Right lobe of liver (tissue), 6 donors: ENCODE measurements around the gene CSTB. TPM values are rescaled to one million over a fixed set of nuclear protein-coding genes. Genes with fewer than 3 reads are reported as not detected.
A peak's percentile ranks its signal among the peaks of the same experiment; 100 is the strongest.

Experiments
- ATAC-seq, 4 donors: fragments of 200-7000 bp; cut with Tn5 transposase; one replicate each; pipeline ENCODE4 v1.9.1; 2020; ENCODE audit warnings: mild to moderate bottlenecking in 4 of 4, moderate library complexity in 4 of 4
- DNase-seq, 3 donors: peaks; one replicate each; pipeline ENCODE4 v3.0.0-alpha.2; 2020
- H3K27ac ChIP-seq, 3 donors: fragments of 200-600 bp; one replicate each; pipeline ENCODE4 v1.8.0; 2022
- H3K27me3 ChIP-seq, 2 donors: fragments of 200-600 bp; one replicate each; pipeline ENCODE4 v1.8.0; 2022
- H3K36me3 ChIP-seq, 4 donors: fragments of 200-600 bp; sonication (generic) in 1 of 4; one replicate each; pipeline versions ENCODE4 v1.5.1 to v1.8.0; 2017 to 2022; ENCODE audit warnings: control low read depth in 1 of 4
- H3K4me1 ChIP-seq, 4 donors: fragments of 200-600 bp; sonication (generic) in 1 of 4; one replicate each; pipeline versions ENCODE4 v1.5.1 to v1.8.0; 2017 to 2022; ENCODE audit warnings: control low read depth in 1 of 4
- H3K4me3 ChIP-seq, 3 donors: fragments of 200-600 bp; one replicate each; pipeline ENCODE4 v1.8.0; 2022
- H3K9me3 ChIP-seq, 4 donors: fragments of 200-600 bp; sonication (generic) in 1 of 4; one replicate each; pipeline versions ENCODE4 v1.5.1 to v1.8.0; 2017 to 2022; ENCODE audit warnings: control low read depth in 1 of 4
- POLR2A ChIP-seq: fragments of 450-650 bp; IDR thresholded peaks from one replicate; pipeline ENCODE4 v1.6.1; 2017; ENCODE audit warnings: antibody characterized with exemption, mild to moderate bottlenecking
- WGBS: methylation state at CpG from one replicate; pipeline ENCODE4 v1.1.6; 2018; ENCODE audit warnings: low coverage, low lambda C conversion rate; ENCODE audit not compliant: insufficient coverage; ENCODE audit errors: missing lambda C conversion rate; 5-methylcytosine and 5-hydroxymethylcytosine counted together
- intact Hi-C, 2 donors: fragments of 100-400 bp; cut with DNase I; formaldehyde crosslinking; loops; one replicate each; pipeline versions ENCODE4 v1.11.2 to v1.14.1; 2022
- total RNA-seq, 6 experiments: library from RNA; depleted of rRNA in 2 of 6; stranded (reverse); fragments of >200 nt in 2 of 6; fragmentation: NEBNext Ultra II Directional in 3 of 6; extraction: Animal tissue kit (Norgen Biotek cat#: 25700) in 3 of 6; gene quantifications; one replicate each; pipeline versions ENCODE4 v1.1.0 to v1.2.4, GENCODE V29; 2016 to 2023
- TF ChIP-seq, protein P1 (sequence below), 4 donors: fragments of 200-600 bp in 3 of 4; fragments of 450-650 bp in 1 of 4; IDR thresholded peaks; one replicate each; pipeline versions ENCODE4 v1.5.1 to v1.8.0; 2016 to 2022; ENCODE audit warnings: antibody characterized with exemption in 4 of 4, mild to moderate bottlenecking in 2 of 4
- donor health status: DM: no; HTN: yes; CAD: no.
- donor health status: DM: no; HTN: no; CAD: no.
- donor health status: DM: no; HTN: no; CAD: no.
- donor health status: DM: no; HTN: yes; CAD: no.
- donor health status: DM: no; HTN: yes; CAD: no.

The CSTB gene
- total RNA-seq, 6 experiments from 2014 or later = 16.6 to 137 (median 23.2) TPM

DNA sequence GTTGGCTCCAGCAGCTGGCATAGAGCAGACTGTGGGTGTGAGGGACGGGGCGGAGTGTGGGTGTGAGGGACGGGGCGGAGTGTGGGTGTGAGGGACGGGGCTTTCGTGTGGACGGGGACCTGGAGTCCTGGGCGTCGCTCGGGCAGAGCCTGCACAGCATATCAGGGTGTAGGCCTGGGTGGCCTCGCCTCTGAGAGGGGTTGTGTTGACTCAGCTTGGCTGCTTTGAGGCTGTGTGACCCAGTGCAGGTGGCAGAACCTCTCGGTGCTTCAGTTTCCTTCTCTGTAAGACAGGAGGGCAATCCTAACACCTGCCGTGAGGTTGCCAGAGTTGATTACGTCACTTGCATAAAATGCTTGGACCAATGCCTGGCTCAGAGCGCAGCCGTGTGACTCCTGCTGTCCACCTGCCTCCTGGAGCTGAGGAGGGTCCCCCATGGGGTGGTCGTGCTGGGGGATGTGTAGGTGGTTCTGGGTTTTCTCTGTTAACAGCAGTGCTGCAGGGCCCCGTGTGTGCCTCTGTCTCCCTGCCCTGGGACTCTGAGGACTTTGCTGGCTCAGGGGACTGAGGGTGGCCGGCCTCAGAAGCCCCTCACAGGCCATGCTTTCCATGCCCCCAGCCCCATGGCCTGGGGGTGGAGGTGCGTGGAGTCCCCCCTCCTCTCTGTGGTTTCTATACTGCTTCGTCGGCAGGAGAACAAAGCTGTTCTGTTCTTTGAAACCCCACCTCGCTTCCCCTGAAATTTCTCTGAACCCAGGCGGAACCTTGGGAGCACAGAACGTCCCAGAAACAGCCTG, 41.8 kb downstream of the CSTB start:
- Histone ChIP-seq H3K4me1 (peaks cover 0 to 78% (median 24%) of the 10 kb centered on the region in 4 donors), H3K36me3 (peaks cover 0 to 2% (median 0%) of the 10 kb centered on the region in 4 donors), H3K27ac (peak overlapping the region in 2 of 3 donors; percentile 33 to 36), H3K9me3 (no peaks in the 10 kb centered on the region), H3K27me3 (no peaks in the 10 kb centered on the region), H3K4me3 (no peak overlapping the region)
- WGBS = 34% methylated on average over 15 of the region's 25 CpGs
- intact Hi-C loops = no loop called here
- TF ChIP-seq, protein P1, sequence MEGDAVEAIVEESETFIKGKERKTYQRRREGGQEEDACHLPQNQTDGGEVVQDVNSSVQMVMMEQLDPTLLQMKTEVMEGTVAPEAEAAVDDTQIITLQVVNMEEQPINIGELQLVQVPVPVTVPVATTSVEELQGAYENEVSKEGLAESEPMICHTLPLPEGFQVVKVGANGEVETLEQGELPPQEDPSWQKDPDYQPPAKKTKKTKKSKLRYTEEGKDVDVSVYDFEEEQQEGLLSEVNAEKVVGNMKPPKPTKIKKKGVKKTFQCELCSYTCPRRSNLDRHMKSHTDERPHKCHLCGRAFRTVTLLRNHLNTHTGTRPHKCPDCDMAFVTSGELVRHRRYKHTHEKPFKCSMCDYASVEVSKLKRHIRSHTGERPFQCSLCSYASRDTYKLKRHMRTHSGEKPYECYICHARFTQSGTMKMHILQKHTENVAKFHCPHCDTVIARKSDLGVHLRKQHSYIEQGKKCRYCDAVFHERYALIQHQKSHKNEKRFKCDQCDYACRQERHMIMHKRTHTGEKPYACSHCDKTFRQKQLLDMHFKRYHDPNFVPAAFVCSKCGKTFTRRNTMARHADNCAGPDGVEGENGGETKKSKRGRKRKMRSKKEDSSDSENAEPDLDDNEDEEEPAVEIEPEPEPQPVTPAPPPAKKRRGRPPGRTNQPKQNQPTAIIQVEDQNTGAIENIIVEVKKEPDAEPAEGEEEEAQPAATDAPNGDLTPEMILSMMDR (IDR thresholded peaks at IDR 0.05) = no peak
- no peak for TF ChIP-seq POLR2A
- ATAC-seq (peak; percentile 17 to 45 (median 30)), DNase-seq (no peak)

- ATAC-seq = no peak
- intact Hi-C loops = no loop called here
- H3K27me3 ChIP-seq = no peaks in the 10 kb centered on the region
- TF ChIP-seq, protein P1 (IDR thresholded peaks at IDR 0.05) = no peak
- TF ChIP-seq POLR2A = no peak
- DNase-seq = no peak
- WGBS = 40% methylated on average over 11 of the region's 15 CpGs
- no peak overlapping the region for H3K4me3 ChIP-seq
- H3K4me1 ChIP-seq = peaks cover 0 to 85% (median 28%) of the 10 kb centered on the region in 4 donors
- no peaks in the 10 kb centered on the region for H3K9me3 ChIP-seq
- peaks cover 0 to 2% (median 0%) of the 10 kb centered on the region in 4 donors for H3K36me3 ChIP-seq
- peak overlapping the region in 1 of 3 donors; percentile 29 for H3K27ac ChIP-seq
Measured at GRCh38 chr21:43733529-43734071, 42.5 kb downstream of the CSTB start.

DNA sequence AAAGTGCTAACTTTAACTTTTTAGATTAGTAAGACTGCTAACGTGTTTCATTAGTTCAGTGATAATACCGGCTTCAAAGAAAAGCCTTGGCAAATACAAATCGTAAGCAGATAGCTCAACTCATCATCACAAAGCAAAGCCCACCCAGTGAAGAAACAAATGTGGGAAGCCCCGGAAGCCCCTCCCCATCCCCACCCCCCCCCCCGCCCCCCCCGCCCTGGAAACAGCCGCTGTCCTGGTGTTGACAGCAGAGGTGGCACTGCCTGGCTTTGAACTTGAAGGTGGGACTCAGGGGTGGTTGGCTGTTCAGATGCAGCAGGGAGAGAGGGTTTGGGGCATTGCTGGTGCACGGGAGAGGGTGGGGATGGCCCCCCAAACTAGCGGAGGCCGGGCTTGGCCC, 43.0 kb downstream of the CSTB start:
- H3K27ac ChIP-seq = peak overlapping the region in 1 of 3 donors; percentile 98
- H3K4me3 ChIP-seq = no peak overlapping the region
- intact Hi-C loops = no loop called here
- peaks cover 1 to 81% (median 28%) of the 10 kb centered on the region in 4 donors for H3K4me1 ChIP-seq
- ATAC-seq = no peak
- H3K27me3 ChIP-seq = no peaks in the 10 kb centered on the region
- no peak for DNase-seq
- no peaks in the 10 kb centered on the region for H3K9me3 ChIP-seq
- 24% methylated on average over 5 of the region's 10 CpGs for WGBS
- TF ChIP-seq, protein P1 (IDR thresholded peaks at IDR 0.05) = no peak
- TF ChIP-seq POLR2A = no peak
- H3K36me3 ChIP-seq = peaks cover 0 to 2% (median 0%) of the 10 kb centered on the region in 4 donors

- Histone ChIP-seq H3K27ac (peak overlapping the region; percentile 72 to 98 (median 83)), H3K36me3 (peaks cover 0 to 2% (median 0%) of the 10 kb centered on the region in 4 donors), H3K4me3 (peak overlapping the region in 2 of 3 donors; percentile 17 to 32), H3K27me3 (no peaks in the 10 kb centered on the region), H3K4me1 (peaks cover 2 to 81% (median 31%) of the 10 kb centered on the region in 4 donors), H3K9me3 (no peaks in the 10 kb centered on the region)
- DNase-seq = no peak
- WGBS = 33% methylated on average over 10 of the region's 23 CpGs
- no peak for TF ChIP-seq POLR2A
- TF ChIP-seq, protein P1 (IDR thresholded peaks at IDR 0.05) = no peak
- peak in 1 of 4 donors; percentile 2 for ATAC-seq
- intact Hi-C loops = no loop called here
Measured at GRCh38 chr21:43731891-43732711, 44.0 kb downstream of the CSTB start.
